Rectal smooth muscle tissue (tissue), 1 donor: ENCODE data around the gene COL20A1.

Experiments
- H3K27ac ChIP-seq: one replicate; pipeline ENCODE4 v1.7.0; 2013; ENCODE audit warnings: low read depth, low read length, inconsistent platforms
- H3K27me3 ChIP-seq: one replicate; pipeline ENCODE4 v1.7.0; 2013; ENCODE audit warnings: low read length; ENCODE audit not compliant: control insufficient read depth, insufficient read depth
- H3K36me3 ChIP-seq: one replicate; pipeline ENCODE4 v1.7.0; 2013; ENCODE audit warnings: low read length; ENCODE audit not compliant: control insufficient read depth, insufficient read depth
- H3K4me1 ChIP-seq: one replicate; pipeline ENCODE4 v1.7.0; 2013; ENCODE audit warnings: low read length; ENCODE audit not compliant: control insufficient read depth, insufficient read depth
- H3K4me3 ChIP-seq: one replicate; pipeline ENCODE4 v1.7.0; 2013; ENCODE audit warnings: low read length
- H3K9ac ChIP-seq: one replicate; pipeline ENCODE4 v1.7.0; 2013; ENCODE audit warnings: low read length

Gene COL20A1

DNA sequence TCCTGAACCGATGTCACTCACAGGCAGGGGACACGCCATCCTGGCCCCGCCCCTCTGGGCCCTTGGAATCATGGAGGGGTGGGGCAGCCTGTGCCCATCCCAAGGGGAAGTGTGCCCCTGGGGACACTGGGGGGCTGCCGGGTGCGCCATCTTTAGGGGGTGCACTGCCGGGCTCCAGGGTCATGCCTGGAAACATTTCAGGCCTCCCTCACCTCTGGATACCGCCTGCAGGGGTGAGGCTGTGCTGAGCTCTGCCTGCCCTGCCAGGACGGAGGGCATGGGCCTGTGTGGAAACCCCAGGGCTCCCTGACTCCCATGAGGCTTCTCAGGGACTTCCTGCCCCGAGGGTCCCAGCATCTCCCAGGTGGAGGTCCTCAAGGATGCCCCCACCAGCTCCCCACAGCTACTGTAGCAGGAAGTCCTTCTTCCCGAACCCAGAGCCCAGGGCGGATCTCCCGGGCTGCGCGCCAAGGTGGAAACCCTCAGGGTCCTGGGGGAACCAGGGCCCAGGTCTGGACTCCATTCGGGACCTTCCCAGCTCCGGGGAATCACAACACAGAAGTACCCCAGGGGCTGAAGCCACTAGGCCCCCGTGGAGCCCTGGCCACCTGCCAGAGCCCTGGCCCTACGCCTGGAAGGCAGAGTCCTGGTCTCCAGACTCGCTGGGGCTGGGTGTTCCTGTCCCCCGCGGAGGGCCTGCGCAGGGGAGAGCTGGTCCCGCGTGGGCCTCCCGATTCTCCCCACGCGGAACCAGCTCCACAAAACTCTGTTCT, 52.5 kb downstream of the COL20A1 start:
- H3K27ac ChIP-seq = no peak overlapping the region
- H3K36me3 ChIP-seq = no peaks in the 10 kb centered on the region
- H3K4me1 ChIP-seq = no peaks in the 10 kb centered on the region
- no peak overlapping the region for H3K4me3 ChIP-seq
- no peaks in the 10 kb centered on the region for H3K27me3 ChIP-seq
- H3K9ac ChIP-seq = no peak overlapping the region

DNA sequence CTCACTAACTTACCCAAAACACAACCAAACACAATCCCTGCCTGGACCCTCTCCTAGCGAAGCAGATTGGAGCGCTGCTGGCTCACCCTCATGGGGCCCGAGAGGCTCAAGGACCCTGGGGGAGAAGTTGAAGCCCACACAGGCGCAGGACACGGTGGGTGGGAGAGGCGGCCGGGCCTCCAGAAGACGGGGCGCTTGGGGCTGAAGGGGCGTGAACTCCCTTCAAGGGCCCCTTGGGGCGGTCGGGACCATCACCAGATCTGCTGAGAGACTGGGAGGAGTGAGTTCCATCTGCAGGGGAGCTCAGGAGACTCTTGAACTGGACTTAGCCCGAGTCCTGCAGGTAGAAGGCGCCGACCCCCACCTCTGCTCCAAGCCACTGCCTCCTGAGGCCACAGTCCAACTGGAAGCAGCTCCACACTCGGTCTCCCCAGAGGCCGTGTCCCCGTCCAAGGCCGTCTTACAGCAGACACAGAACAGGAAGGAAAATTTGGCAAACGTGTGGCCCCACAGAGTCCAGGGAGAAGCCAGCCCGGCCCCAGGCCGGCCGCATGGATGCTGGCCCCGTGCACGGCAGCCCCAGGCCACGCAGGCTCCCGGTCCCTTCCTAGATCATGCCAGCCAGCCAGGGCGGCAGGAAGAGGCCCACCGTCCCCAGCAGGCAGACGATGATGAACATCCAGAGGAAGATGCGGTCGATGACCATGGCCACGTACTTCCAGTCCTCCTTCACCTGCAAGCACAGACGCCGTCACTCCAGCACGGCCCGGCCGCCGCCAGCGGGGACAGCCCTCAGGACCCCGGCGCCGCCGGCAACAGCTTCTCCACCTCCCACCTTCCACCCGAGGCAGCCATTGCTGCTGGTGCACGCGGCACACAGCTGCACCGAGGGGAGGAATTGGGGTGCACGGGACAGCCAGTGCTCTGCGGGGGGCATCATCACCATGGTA, 53.4 kb downstream of the COL20A1 start:
- Histone ChIP-seq H3K9ac (no peak overlapping the region), H3K36me3 (no peaks in the 10 kb centered on the region), H3K27ac (no peak overlapping the region), H3K27me3 (no peaks in the 10 kb centered on the region), H3K4me1 (no peaks in the 10 kb centered on the region), H3K4me3 (no peak overlapping the region)

- Histone ChIP-seq H3K9ac (no peak overlapping the region), H3K4me1 (no peaks in the 10 kb centered on the region), H3K27ac (no peak overlapping the region), H3K4me3 (no peak overlapping the region), H3K36me3 (no peaks in the 10 kb centered on the region), H3K27me3 (no peaks in the 10 kb centered on the region)
Measured at GRCh38 chr20:63347081-63347741, 54.2 kb downstream of the COL20A1 start.

GRCh38 chr20:63347950-63348827, 55.2 kb downstream of the COL20A1 start:
- Histone ChIP-seq H3K4me1 (no peaks in the 10 kb centered on the region), H3K4me3 (no peak overlapping the region), H3K27me3 (peaks cover 3% of the 10 kb centered on the region), H3K9ac (no peak overlapping the region), H3K36me3 (no peaks in the 10 kb centered on the region), H3K27ac (no peak overlapping the region)

GRCh38 chr20:63348828-63349515, 56.0 kb downstream of the COL20A1 start:
- H3K27ac ChIP-seq = no peak overlapping the region
- H3K9ac ChIP-seq = no peak overlapping the region
- H3K36me3 ChIP-seq = no peaks in the 10 kb centered on the region
- no peak overlapping the region for H3K4me3 ChIP-seq
- no peaks in the 10 kb centered on the region for H3K4me1 ChIP-seq
- H3K27me3 ChIP-seq = peaks cover 3% of the 10 kb centered on the region

DNA sequence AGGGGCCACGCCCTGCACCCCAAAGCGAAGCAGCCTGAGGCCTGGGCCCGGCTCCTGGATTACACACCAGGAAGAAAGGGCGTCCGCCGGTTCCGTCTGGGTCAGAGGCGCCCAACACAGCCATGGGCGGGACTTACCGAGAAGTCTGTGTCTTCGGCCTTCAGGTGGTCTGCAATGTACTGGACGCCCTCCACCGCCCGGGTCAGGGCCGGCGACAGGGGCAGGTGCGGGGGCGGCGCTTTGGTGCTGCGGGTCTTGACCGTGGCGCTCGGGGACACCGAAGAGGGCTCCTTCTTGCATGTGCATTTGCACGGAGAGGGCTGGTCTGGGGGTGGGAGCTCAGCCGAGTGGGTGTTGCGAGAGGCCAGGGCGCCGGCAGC, 56.5 kb downstream of the COL20A1 start:
- no peaks in the 10 kb centered on the region for H3K36me3 ChIP-seq
- H3K27ac ChIP-seq = no peak overlapping the region
- H3K4me1 ChIP-seq = no peaks in the 10 kb centered on the region
- H3K27me3 ChIP-seq = peaks cover 3% of the 10 kb centered on the region
- H3K9ac ChIP-seq = no peak overlapping the region
- no peak overlapping the region for H3K4me3 ChIP-seq

- Histone ChIP-seq H3K9ac (no peak overlapping the region), H3K4me3 (no peak overlapping the region), H3K36me3 (no peaks in the 10 kb centered on the region), H3K4me1 (no peaks in the 10 kb centered on the region), H3K27me3 (peaks cover 3% of the 10 kb centered on the region), H3K27ac (no peak overlapping the region)
Measured at GRCh38 chr20:63350196-63350595, 57.2 kb downstream of the COL20A1 start.

- Histone ChIP-seq H3K4me1 (no peaks in the 10 kb centered on the region), H3K9ac (no peak overlapping the region), H3K27me3 (peaks cover 3% of the 10 kb centered on the region), H3K27ac (no peak overlapping the region), H3K4me3 (no peak overlapping the region), H3K36me3 (no peaks in the 10 kb centered on the region)
Measured at GRCh38 chr20:63350597-63351325, 57.8 kb downstream of the COL20A1 start.

DNA sequence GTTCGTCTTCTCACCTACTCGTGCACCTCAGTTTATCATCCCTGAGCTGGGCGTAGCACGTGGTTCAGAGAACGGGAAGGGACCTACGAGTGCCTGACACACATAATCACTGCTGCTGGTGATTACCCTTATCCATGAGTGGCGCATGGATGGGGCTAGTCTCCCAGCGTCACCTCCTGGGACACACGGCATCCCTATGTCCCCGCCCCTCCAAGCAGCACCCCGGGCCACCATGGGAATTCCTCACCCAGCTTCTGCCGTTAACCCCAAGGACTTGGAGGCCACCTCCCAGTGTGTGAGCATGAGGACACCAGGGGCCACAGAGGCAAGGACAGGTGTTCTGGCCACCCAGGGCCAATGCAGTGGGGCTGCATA, 58.3 kb downstream of the COL20A1 start:
- H3K4me1 ChIP-seq = no peaks in the 10 kb centered on the region
- no peak overlapping the region for H3K4me3 ChIP-seq
- H3K27me3 ChIP-seq = peaks cover 3% of the 10 kb centered on the region
- no peak overlapping the region for H3K27ac ChIP-seq
- no peak overlapping the region for H3K9ac ChIP-seq
- H3K36me3 ChIP-seq = no peaks in the 10 kb centered on the region

GRCh38 chr20:63351811-63352591, 59.0 kb downstream of the COL20A1 start:
- no peak overlapping the region for H3K4me3 ChIP-seq
- no peak overlapping the region for H3K9ac ChIP-seq
- peaks cover 3% of the 10 kb centered on the region for H3K27me3 ChIP-seq
- no peak overlapping the region for H3K27ac ChIP-seq
- no peaks in the 10 kb centered on the region for H3K36me3 ChIP-seq
- H3K4me1 ChIP-seq = no peaks in the 10 kb centered on the region
